ENCODE results near the gene SMAD1.
"Not testable (repeated sequence)": the region's sequence is repeated elsewhere in the genome, so short reads cannot be mapped to it uniquely, and the experiment has no call there.

Gene SMAD1

GRCh38 chr4:145530662-145531061, 49.0 kb downstream of the SMAD1 start:
- no peak for DNase-seq

- no peak for DNase-seq
Measured at GRCh38 chr4:145531223-145531622, 49.6 kb downstream of the SMAD1 start.

GRCh38 chr4:145531859-145532258, 50.2 kb downstream of the SMAD1 start:
- DNase-seq: no peak

- DNase-seq: no peak
Measured at GRCh38 chr4:145533001-145533400, 51.3 kb downstream of the SMAD1 start.

- DNase-seq: not testable (repeated sequence)
Measured at GRCh38 chr4:145533415-145533814, 51.8 kb downstream of the SMAD1 start.

- DNase-seq: no peak
Measured at GRCh38 chr4:145533961-145534360, 52.3 kb downstream of the SMAD1 start.

GRCh38 chr4:145535202-145535601, 53.5 kb downstream of the SMAD1 start:
- no peak for DNase-seq

GRCh38 chr4:145536044-145536443, 54.4 kb downstream of the SMAD1 start:
- DNase-seq: no peak

GRCh38 chr4:145538596-145538995, 56.9 kb downstream of the SMAD1 start:
- DNase-seq: no peak

- DNase-seq: no peak
Measured at GRCh38 chr4:145539671-145540070, 58.0 kb downstream of the SMAD1 start.

- DNase-seq: no peak
Measured at GRCh38 chr4:145540235-145540634, 58.6 kb downstream of the SMAD1 start.

- no peak for DNase-seq
Measured at GRCh38 chr4:145541346-145541745, 59.7 kb downstream of the SMAD1 start.

- no peak for DNase-seq
Measured at GRCh38 chr4:145545031-145545430, 63.4 kb downstream of the SMAD1 start.

- no peak for DNase-seq
Measured at GRCh38 chr4:145545538-145546174, 64.0 kb downstream of the SMAD1 start.

GRCh38 chr4:145546175-145546915, 64.7 kb downstream of the SMAD1 start:
- DNase-seq: no peak

- DNase-seq: no peak
Measured at GRCh38 chr4:145551660-145552059, 70.0 kb downstream of the SMAD1 start.

GRCh38 chr4:145552181-145552822, 70.6 kb downstream of the SMAD1 start:
- DNase-seq: no peak

- no peak for DNase-seq
Measured at GRCh38 chr4:145553375-145553774, 71.7 kb downstream of the SMAD1 start.

GRCh38 chr4:145554691-145555090, 73.0 kb downstream of the SMAD1 start:
- no peak for DNase-seq

GRCh38 chr4:145557720-145558119, 76.1 kb downstream of the SMAD1 start:
- peak; percentile 26 for DNase-seq

GRCh38 chr4:145563293-145563985, 81.8 kb downstream of the SMAD1 start:
- DNase-seq: no peak

- no peak for DNase-seq
Measured at GRCh38 chr4:145564540-145564939, 82.9 kb downstream of the SMAD1 start.

GRCh38 chr4:145565328-145565727, 83.7 kb downstream of the SMAD1 start:
- no peak for DNase-seq
